Measurements from ENCODE around the gene COL28A1. TPM values are rescaled to one million over a fixed set of nuclear protein-coding genes. Genes with fewer than 3 reads are reported as not detected.

Gene COL28A1
- total RNA-seq, 1 experiment from 2014 or later: 7.3 TPM

DNA sequence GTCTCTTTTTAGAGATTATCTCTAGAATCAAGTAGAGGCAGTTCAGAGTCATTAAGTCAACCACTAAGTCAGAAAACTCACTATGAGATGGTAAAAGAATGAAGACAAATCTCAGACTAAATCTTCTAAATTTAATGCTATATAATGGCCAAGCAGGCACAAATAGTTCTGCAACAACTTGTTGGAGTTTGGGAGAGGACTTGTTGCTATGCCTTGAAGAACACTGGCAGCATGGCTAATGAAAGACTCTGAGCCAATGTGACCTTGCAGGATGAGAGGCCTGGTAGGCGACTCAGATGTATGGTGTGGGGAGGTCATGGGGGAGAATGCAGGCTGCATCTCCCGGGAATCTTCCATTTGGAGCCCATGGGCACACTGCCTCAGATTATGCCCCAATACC is 224.7 kb downstream of the COL28A1 start:
- peaks cover 9% of the 10 kb centered on the region for H3K9me3 Mint-ChIP-seq (ENCODE audit: unreplicated experiment)
- ChIA-PET POLR2A (no interaction called here), CTCF (no interaction called here)
- no TSS peak for BruUV-seq (replicated peaks)
- Histone ChIP-seq H3K4me3 (ENCODE audit: low read depth, low read length) (no peak overlapping the region), H3K9me3 (peaks cover 3% of the 10 kb centered on the region; the same call in 1 of the 2 replicates), H3K36me3 (ENCODE audit: control insufficient read depth, insufficient read depth, low read length) (no peaks in the 10 kb centered on the region), H3K4me1 (peaks cover 3% of the 10 kb centered on the region), H3K27me3 (replicated peaks; ENCODE audit: control insufficient read depth, insufficient read depth, low read length) (no peaks in the 10 kb centered on the region)
- intact Hi-C loops (cut with micrococcal nuclease; ENCODE audit: unreplicated experiment): no loop called here
- peaks cover 7% of the 10 kb centered on the region for H3K4me1 Mint-ChIP-seq (ENCODE audit: low read depth, unreplicated experiment)
- no peaks in the 10 kb centered on the region for H3K27me3 Mint-ChIP-seq (ENCODE audit: insufficient read depth, unreplicated experiment)
- H3K27ac Mint-ChIP-seq (ENCODE audit: unreplicated experiment): no peak overlapping the region
- DNase-seq: no peak
- H3K4me3 Mint-ChIP-seq (ENCODE audit: unreplicated experiment): no peak overlapping the region
- TF ChIP-seq, protein P1, sequence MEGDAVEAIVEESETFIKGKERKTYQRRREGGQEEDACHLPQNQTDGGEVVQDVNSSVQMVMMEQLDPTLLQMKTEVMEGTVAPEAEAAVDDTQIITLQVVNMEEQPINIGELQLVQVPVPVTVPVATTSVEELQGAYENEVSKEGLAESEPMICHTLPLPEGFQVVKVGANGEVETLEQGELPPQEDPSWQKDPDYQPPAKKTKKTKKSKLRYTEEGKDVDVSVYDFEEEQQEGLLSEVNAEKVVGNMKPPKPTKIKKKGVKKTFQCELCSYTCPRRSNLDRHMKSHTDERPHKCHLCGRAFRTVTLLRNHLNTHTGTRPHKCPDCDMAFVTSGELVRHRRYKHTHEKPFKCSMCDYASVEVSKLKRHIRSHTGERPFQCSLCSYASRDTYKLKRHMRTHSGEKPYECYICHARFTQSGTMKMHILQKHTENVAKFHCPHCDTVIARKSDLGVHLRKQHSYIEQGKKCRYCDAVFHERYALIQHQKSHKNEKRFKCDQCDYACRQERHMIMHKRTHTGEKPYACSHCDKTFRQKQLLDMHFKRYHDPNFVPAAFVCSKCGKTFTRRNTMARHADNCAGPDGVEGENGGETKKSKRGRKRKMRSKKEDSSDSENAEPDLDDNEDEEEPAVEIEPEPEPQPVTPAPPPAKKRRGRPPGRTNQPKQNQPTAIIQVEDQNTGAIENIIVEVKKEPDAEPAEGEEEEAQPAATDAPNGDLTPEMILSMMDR (IDR thresholded peaks at IDR 0.05; ENCODE audit: insufficient read depth in 1 of 2, low read depth in 1 of 2, low read length in 1 of 2, severe bottlenecking in 1 of 2, unreplicated experiment in 1 of 2): no peak
- H3K36me3 Mint-ChIP-seq (ENCODE audit: insufficient read depth, unreplicated experiment): no peaks in the 10 kb centered on the region

DNA sequence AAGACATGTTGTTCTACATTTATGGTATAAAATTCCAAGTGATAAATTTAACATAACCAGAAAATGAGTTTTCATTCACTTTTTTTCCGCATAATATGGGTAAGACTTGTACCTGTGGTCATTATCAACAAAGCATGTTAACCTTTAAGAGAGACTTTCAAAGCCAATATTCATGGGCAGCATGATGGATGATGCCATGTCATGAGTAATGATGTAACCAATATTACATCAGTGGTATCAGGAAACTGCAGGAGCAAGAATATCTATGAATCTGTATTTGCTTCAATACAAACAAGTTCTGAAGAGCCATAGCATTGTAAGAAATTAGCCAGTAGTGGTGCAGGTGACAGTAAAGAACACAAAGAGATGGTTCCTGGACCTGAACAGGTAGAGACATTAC is 226.5 kb downstream of the COL28A1 start:
- no peaks in the 10 kb centered on the region for H3K36me3 Mint-ChIP-seq (ENCODE audit: insufficient read depth, unreplicated experiment)
- intact Hi-C loops (cut with micrococcal nuclease; ENCODE audit: unreplicated experiment): no loop called here
- CTCF ChIA-PET: no interaction called here
- no peak overlapping the region for H3K27ac Mint-ChIP-seq (ENCODE audit: unreplicated experiment)
- H3K27me3 Mint-ChIP-seq (ENCODE audit: insufficient read depth, unreplicated experiment): no peaks in the 10 kb centered on the region
- H3K36me3 ChIP-seq (ENCODE audit: control insufficient read depth, insufficient read depth, low read length): no peaks in the 10 kb centered on the region; the same call in 1 of the 2 replicates
- H3K27me3 ChIP-seq (replicated peaks; ENCODE audit: control insufficient read depth, insufficient read depth, low read length): no peaks in the 10 kb centered on the region
- no TSS peak for BruUV-seq (replicated peaks)
- POLR2A ChIA-PET: no interaction called here
- no peak for DNase-seq
- peaks cover 3% of the 10 kb centered on the region; the same call in 1 of the 2 replicates for H3K9me3 ChIP-seq
- TF ChIP-seq, protein P1 (IDR thresholded peaks at IDR 0.05; ENCODE audit: insufficient read depth in 1 of 2, low read depth in 1 of 2, low read length in 1 of 2, severe bottlenecking in 1 of 2, unreplicated experiment in 1 of 2): no peak
- no peak overlapping the region for H3K4me3 ChIP-seq (ENCODE audit: low read depth, low read length)
- H3K9me3 Mint-ChIP-seq (ENCODE audit: unreplicated experiment): peaks cover 11% of the 10 kb centered on the region
- no peak overlapping the region for H3K4me3 Mint-ChIP-seq (ENCODE audit: unreplicated experiment)
- peaks cover 19% of the 10 kb centered on the region for H3K4me1 Mint-ChIP-seq (ENCODE audit: low read depth, unreplicated experiment)
- peaks cover 21% of the 10 kb centered on the region for H3K4me1 ChIP-seq

Other genes with a start within 250 kb of the COL28A1 start
- 32.1 and 37.3 TPM in 2 replicates for gene MIOS, start 31.0 kb upstream of the COL28A1 start, total RNA-seq (2022)
- 20.0 and 20.3 TPM in 2 replicates for gene UMAD1, start 104.9 kb upstream of the COL28A1 start, total RNA-seq (2022)
- gene RPA3, start 182.7 kb upstream of the COL28A1 start, total RNA-seq (2022): 76.3 and 90.2 TPM in 2 replicates